ENCODE results near the gene CMPK1. TPM values are rescaled to one million over a fixed set of nuclear protein-coding genes. Genes with fewer than 3 reads are reported as not detected.

The CMPK1 gene
- total RNA-seq, 1 donor from 2014 or later, result 94.5 TPM

DNA sequence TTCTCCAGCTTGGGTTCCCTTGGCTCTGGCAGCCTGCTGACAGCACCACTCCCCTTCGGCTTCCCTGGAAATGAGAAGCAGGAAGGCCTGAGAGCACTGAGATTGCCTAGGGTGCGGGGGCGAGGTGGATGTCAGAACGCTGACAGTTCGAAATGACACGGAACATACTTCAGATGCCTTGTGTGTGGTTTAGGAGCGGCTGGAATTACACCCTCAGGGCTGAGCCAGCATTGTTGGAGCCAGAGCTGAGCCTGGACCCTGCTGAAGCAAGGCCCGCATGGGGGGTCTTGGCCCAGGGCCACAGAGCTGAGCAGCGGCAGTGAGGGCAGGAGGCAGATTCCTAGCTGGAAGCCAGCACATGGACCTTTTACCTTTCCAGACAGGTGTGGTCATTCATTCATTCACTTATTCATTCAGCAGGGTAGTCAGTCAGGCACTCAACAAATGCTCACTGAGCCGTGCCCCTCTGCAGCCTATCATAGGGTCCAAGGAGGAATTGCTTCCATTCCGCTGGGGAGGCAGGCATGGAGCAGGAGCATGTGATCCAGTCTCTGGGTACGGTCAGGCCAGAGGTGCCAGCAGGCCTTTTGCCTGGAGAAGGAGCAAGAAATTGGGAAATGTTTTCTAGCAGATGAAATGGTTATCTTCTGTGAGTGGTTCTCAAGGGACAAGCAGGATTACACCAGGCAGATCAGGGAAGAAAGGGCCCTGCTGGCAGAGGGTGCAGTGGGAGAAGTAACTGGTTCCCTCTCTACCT is 75.9 kb downstream of the CMPK1 start:
- peak; percentile 90 for DNase-seq (ENCODE audit: low read depth)
- H3K27me3 ChIP-seq (ENCODE audit: control insufficient read depth, insufficient read depth, low read length), result no peaks in the 10 kb centered on the region

GRCh38 chr1:47410068-47410455 is 76.5 kb downstream of the CMPK1 start:
- FAIRE-seq (no peak), DNase-seq (ENCODE audit: low read depth) (no peak)
- H3K27me3 ChIP-seq (ENCODE audit: control insufficient read depth, insufficient read depth, low read length), result no peaks in the 10 kb centered on the region
- H3K36me3 ChIP-seq (ENCODE audit: control insufficient read depth, insufficient read depth, low read length), result no peaks in the 10 kb centered on the region
- TF ChIP-seq, protein P1, sequence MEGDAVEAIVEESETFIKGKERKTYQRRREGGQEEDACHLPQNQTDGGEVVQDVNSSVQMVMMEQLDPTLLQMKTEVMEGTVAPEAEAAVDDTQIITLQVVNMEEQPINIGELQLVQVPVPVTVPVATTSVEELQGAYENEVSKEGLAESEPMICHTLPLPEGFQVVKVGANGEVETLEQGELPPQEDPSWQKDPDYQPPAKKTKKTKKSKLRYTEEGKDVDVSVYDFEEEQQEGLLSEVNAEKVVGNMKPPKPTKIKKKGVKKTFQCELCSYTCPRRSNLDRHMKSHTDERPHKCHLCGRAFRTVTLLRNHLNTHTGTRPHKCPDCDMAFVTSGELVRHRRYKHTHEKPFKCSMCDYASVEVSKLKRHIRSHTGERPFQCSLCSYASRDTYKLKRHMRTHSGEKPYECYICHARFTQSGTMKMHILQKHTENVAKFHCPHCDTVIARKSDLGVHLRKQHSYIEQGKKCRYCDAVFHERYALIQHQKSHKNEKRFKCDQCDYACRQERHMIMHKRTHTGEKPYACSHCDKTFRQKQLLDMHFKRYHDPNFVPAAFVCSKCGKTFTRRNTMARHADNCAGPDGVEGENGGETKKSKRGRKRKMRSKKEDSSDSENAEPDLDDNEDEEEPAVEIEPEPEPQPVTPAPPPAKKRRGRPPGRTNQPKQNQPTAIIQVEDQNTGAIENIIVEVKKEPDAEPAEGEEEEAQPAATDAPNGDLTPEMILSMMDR (IDR thresholded peaks at IDR 0.05; ENCODE audit: insufficient read depth, low read length, severe bottlenecking), result no peak
- no peak overlapping the region for H3K4me3 ChIP-seq (ENCODE audit: low read depth, low read length)

More for the DNA sequence above, 75.9 kb downstream of the CMPK1 start:
- FAIRE-seq, result peak; percentile 83
- Histone ChIP-seq H3K4me3 (ENCODE audit: low read depth, low read length) (no peak overlapping the region), H3K36me3 (ENCODE audit: control insufficient read depth, insufficient read depth, low read length) (no peaks in the 10 kb centered on the region)
- TF ChIP-seq, protein P1 (IDR thresholded peaks at IDR 0.05; ENCODE audit: insufficient read depth, low read length, severe bottlenecking), result no peak

GRCh38 chr1:47411436-47411835 is 77.8 kb downstream of the CMPK1 start:
- H3K27me3 ChIP-seq (ENCODE audit: control insufficient read depth, insufficient read depth, low read length), result no peaks in the 10 kb centered on the region
- DNase-seq (ENCODE audit: low read depth), result peak; percentile 45
- TF ChIP-seq, protein P1 (IDR thresholded peaks at IDR 0.05; ENCODE audit: insufficient read depth, low read length, severe bottlenecking), result no peak
- no peak overlapping the region for H3K4me3 ChIP-seq (ENCODE audit: low read depth, low read length)
- peak; percentile 82 for FAIRE-seq
- no peaks in the 10 kb centered on the region for H3K36me3 ChIP-seq (ENCODE audit: control insufficient read depth, insufficient read depth, low read length)

GRCh38 chr1:47412437-47412836 is 78.8 kb downstream of the CMPK1 start:
- DNase-seq (ENCODE audit: low read depth), result no peak
- no peak overlapping the region for H3K4me3 ChIP-seq (ENCODE audit: low read depth, low read length)
- peaks cover under 1% of the 10 kb centered on the region for H3K27me3 ChIP-seq (ENCODE audit: control insufficient read depth, insufficient read depth, low read length)
- TF ChIP-seq, protein P1 (IDR thresholded peaks at IDR 0.05; ENCODE audit: insufficient read depth, low read length, severe bottlenecking), result no peak
- no peak for FAIRE-seq
- no peaks in the 10 kb centered on the region for H3K36me3 ChIP-seq (ENCODE audit: control insufficient read depth, insufficient read depth, low read length)

- DNase-seq (ENCODE audit: low read depth) (no peak), FAIRE-seq (no peak)
- peaks cover 5% of the 10 kb centered on the region for H3K27me3 ChIP-seq (ENCODE audit: control insufficient read depth, insufficient read depth, low read length)
- no peaks in the 10 kb centered on the region for H3K36me3 ChIP-seq (ENCODE audit: control insufficient read depth, insufficient read depth, low read length)
- H3K4me3 ChIP-seq (ENCODE audit: low read depth, low read length), result peak within 1 kb of the TSS; percentile 27
- TF ChIP-seq, protein P1 (IDR thresholded peaks at IDR 0.05; ENCODE audit: insufficient read depth, low read length, severe bottlenecking), result no peak
These were observed 82.2 kb downstream of the CMPK1 start, which contains the start of gene FOXE3 for GRCh38 chr1:47415728-47416318. TSS of gene FOXE3 (plus strand) at chr1:47416285. CDS start at chr1:47416316, 31 bp downstream.
